ENCODE data around the gene MYO18A.
A peak's percentile ranks its signal among the peaks of the same experiment; 100 is the strongest.

The MYO18A gene

DNA sequence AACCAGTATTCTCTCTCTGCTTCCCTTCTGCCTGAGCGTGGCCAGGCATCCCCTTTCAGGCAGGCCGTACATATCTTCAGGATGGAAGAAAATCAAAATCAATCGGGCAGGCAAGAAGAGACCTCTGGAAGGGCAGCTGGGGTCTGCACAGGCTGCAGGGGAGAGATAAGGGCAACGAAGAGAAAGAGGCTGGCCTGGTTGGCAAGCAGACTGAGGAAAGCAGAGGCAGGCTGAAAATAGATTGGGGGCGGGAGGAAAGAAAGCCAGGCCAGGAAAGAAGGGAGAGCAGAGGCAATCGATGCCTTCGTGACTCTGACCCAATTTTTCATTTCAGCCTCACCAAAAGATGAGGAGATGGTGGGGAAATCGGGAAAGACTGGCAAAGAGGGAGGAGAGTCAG is 119.2 kb downstream of the MYO18A start:
- DNase-seq (ENCODE audit: low spot score) = no peak
- whole genome bisulfite sequencing, 2 donors (ENCODE audit: extremely low coverage in 2 of 2, insufficient read length in 2 of 2, insufficient replicate concordance in 1 of 2) = no CpG with 5 or more reads among the region's 8 CpGs
- H3K36me3 ChIP-seq (replicated peaks in 1 of 2; ENCODE audit: control insufficient read depth in 2 of 2, insufficient read depth in 2 of 2, low read length in 2 of 2) = no peaks in the 10 kb centered on the region

GRCh38 chr17:29060475-29060874 is 119.7 kb downstream of the MYO18A start:
- no CpG with 5 or more reads among the region's 6 CpGs for WGBS, 2 donors (ENCODE audit: extremely low coverage in 2 of 2, insufficient read length in 2 of 2, insufficient replicate concordance in 1 of 2)
- Histone ChIP-seq H3K27me3 (ENCODE audit: control insufficient read depth in 3 of 3, insufficient read depth in 3 of 3, low read depth in 1 of 3, low read length in 3 of 3) (no peaks in the 10 kb centered on the region), H3K14ac (ENCODE audit: low read length) (no peak overlapping the region), H3K9ac (ENCODE audit: low read depth, low read length, poor library complexity) (no peak overlapping the region), H3K4ac (ENCODE audit: low read length) (no peak overlapping the region), H3K4me2 (ENCODE audit: insufficient read depth, low read length, poor library complexity, severe bottlenecking) (no peak overlapping the region), H3K4me1 (ENCODE audit: control insufficient read depth in 2 of 2, insufficient read depth in 1 of 2, low read depth in 1 of 2, low read length in 2 of 2) (peaks cover 16 to 21% of the 10 kb centered on the region in 2 donors), H3K36me3 (replicated peaks in 1 of 2; ENCODE audit: control insufficient read depth in 2 of 2, insufficient read depth in 2 of 2, low read length in 2 of 2) (no peaks in the 10 kb centered on the region), H2BK120ac (ENCODE audit: low read depth, low read length) (no peak overlapping the region), H2AK5ac (ENCODE audit: low read depth, low read length) (peak overlapping the region; percentile 49), H2AFZ (ENCODE audit: low read length) (peak overlapping the region; percentile 67), H2BK15ac (ENCODE audit: low read length) (peak overlapping the region; percentile 1), H3K9me3 (replicated peaks in 1 of 2; ENCODE audit: control insufficient read depth in 2 of 2, insufficient read depth in 1 of 2, low read depth in 1 of 2, low read length in 2 of 2) (no peaks in the 10 kb centered on the region), H4K8ac (ENCODE audit: low read depth, low read length) (no peak overlapping the region), H3K27ac (replicated peaks; ENCODE audit: low read length) (peak overlapping the region; percentile 35), H3K18ac (ENCODE audit: low read length) (peak overlapping the region; percentile 82), H3K79me1 (ENCODE audit: low read depth, low read length) (no peaks in the 10 kb centered on the region), H2BK12ac (ENCODE audit: low read length) (no peak overlapping the region), H2BK5ac (ENCODE audit: low read length) (peak overlapping the region; percentile 10), H4K91ac (ENCODE audit: low read depth, low read length, poor library complexity) (no peak overlapping the region), H3K23ac (ENCODE audit: low read depth, low read length, poor library complexity) (no peak overlapping the region), H3K4me3 (ENCODE audit: low read length in 2 of 2) (no peak overlapping the region)
- no peak for DNase-seq (ENCODE audit: low spot score)

More for the DNA sequence above, 119.2 kb downstream of the MYO18A start:
- Histone ChIP-seq H4K91ac (ENCODE audit: low read depth, low read length, poor library complexity) (no peak overlapping the region), H3K23ac (ENCODE audit: low read depth, low read length, poor library complexity) (no peak overlapping the region), H2BK15ac (ENCODE audit: low read length) (peak overlapping the region; percentile 1), H3K4me1 (ENCODE audit: control insufficient read depth in 2 of 2, insufficient read depth in 1 of 2, low read depth in 1 of 2, low read length in 2 of 2) (peaks cover 16 to 21% of the 10 kb centered on the region in 2 donors), H2BK5ac (ENCODE audit: low read length) (no peak overlapping the region), H4K8ac (ENCODE audit: low read depth, low read length) (no peak overlapping the region), H3K14ac (ENCODE audit: low read length) (no peak overlapping the region), H2BK12ac (ENCODE audit: low read length) (no peak overlapping the region), H3K79me1 (ENCODE audit: low read depth, low read length) (no peaks in the 10 kb centered on the region), H2AK5ac (ENCODE audit: low read depth, low read length) (no peak overlapping the region), H2AFZ (ENCODE audit: low read length) (peak overlapping the region; percentile 67), H3K9ac (ENCODE audit: low read depth, low read length, poor library complexity) (no peak overlapping the region), H3K9me3 (replicated peaks in 1 of 2; ENCODE audit: control insufficient read depth in 2 of 2, insufficient read depth in 1 of 2, low read depth in 1 of 2, low read length in 2 of 2) (no peaks in the 10 kb centered on the region), H3K4me2 (ENCODE audit: insufficient read depth, low read length, poor library complexity, severe bottlenecking) (no peak overlapping the region), H2BK120ac (ENCODE audit: low read depth, low read length) (no peak overlapping the region), H3K4me3 (ENCODE audit: low read length in 2 of 2) (no peak overlapping the region), H3K27me3 (ENCODE audit: control insufficient read depth in 3 of 3, insufficient read depth in 3 of 3, low read depth in 1 of 3, low read length in 3 of 3) (no peaks in the 10 kb centered on the region), H3K27ac (replicated peaks; ENCODE audit: low read length) (no peak overlapping the region), H3K18ac (ENCODE audit: low read length) (no peak overlapping the region), H3K4ac (ENCODE audit: low read length) (no peak overlapping the region)

DNA sequence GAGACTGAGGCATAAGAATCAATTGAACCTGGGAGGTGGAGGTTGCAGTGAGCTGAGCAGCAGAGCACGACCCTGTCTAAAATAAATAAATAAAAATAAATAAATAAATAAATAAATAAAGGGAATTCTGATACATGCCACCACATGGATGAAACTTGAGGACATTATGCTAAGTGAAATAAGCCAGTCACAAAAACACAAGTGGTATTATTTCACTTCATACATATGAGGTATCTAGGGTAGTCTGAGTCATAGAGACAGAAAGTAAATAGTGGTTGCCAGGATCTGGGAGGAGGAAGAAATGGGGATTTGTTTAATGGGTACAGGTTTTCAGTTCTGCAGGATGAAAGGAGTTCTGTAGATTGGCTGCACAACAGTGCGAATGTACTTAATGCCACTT is 120.9 kb downstream of the MYO18A start:
- Histone ChIP-seq H3K27me3 (ENCODE audit: control insufficient read depth in 3 of 3, insufficient read depth in 3 of 3, low read depth in 1 of 3, low read length in 3 of 3) (no peaks in the 10 kb centered on the region), H3K14ac (ENCODE audit: low read length) (no peak overlapping the region), H2AK5ac (ENCODE audit: low read depth, low read length) (no peak overlapping the region), H3K9ac (ENCODE audit: low read depth, low read length, poor library complexity) (no peak overlapping the region), H4K8ac (ENCODE audit: low read depth, low read length) (no peak overlapping the region), H3K9me3 (replicated peaks in 1 of 2; ENCODE audit: control insufficient read depth in 2 of 2, insufficient read depth in 1 of 2, low read depth in 1 of 2, low read length in 2 of 2) (no peaks in the 10 kb centered on the region), H2BK15ac (ENCODE audit: low read length) (no peak overlapping the region), H2BK120ac (ENCODE audit: low read depth, low read length) (no peak overlapping the region), H4K91ac (ENCODE audit: low read depth, low read length, poor library complexity) (no peak overlapping the region), H3K23ac (ENCODE audit: low read depth, low read length, poor library complexity) (no peak overlapping the region), H2BK5ac (ENCODE audit: low read length) (no peak overlapping the region), H2AFZ (ENCODE audit: low read length) (no peak overlapping the region), H3K4me1 (ENCODE audit: control insufficient read depth in 2 of 2, insufficient read depth in 1 of 2, low read depth in 1 of 2, low read length in 2 of 2) (peaks cover 25 to 32% of the 10 kb centered on the region in 2 donors), H3K4ac (ENCODE audit: low read length) (no peak overlapping the region), H3K4me2 (ENCODE audit: insufficient read depth, low read length, poor library complexity, severe bottlenecking) (no peak overlapping the region), H3K4me3 (ENCODE audit: low read length in 2 of 2) (no peak overlapping the region), H3K36me3 (replicated peaks in 1 of 2; ENCODE audit: control insufficient read depth in 2 of 2, insufficient read depth in 2 of 2, low read length in 2 of 2) (no peaks in the 10 kb centered on the region), H3K79me1 (ENCODE audit: low read depth, low read length) (no peaks in the 10 kb centered on the region), H3K18ac (ENCODE audit: low read length) (no peak overlapping the region), H3K27ac (replicated peaks; ENCODE audit: low read length) (no peak overlapping the region), H2BK12ac (ENCODE audit: low read length) (no peak overlapping the region)
- WGBS, 2 donors (ENCODE audit: extremely low coverage in 2 of 2, insufficient read length in 2 of 2, insufficient replicate concordance in 1 of 2) = no CpG with 5 or more reads among the region's 2 CpGs
- DNase-seq (ENCODE audit: low spot score) = no peak

- H3K4ac ChIP-seq (ENCODE audit: low read length) = no peak overlapping the region
- peaks cover 25 to 32% of the 10 kb centered on the region in 2 donors for H3K4me1 ChIP-seq (ENCODE audit: control insufficient read depth in 2 of 2, insufficient read depth in 1 of 2, low read depth in 1 of 2, low read length in 2 of 2)
- no peak for DNase-seq (ENCODE audit: low spot score)
- H3K23ac ChIP-seq (ENCODE audit: low read depth, low read length, poor library complexity) = no peak overlapping the region
- no peak overlapping the region for H2BK120ac ChIP-seq (ENCODE audit: low read depth, low read length)
- no peak overlapping the region for H4K8ac ChIP-seq (ENCODE audit: low read depth, low read length)
- no CpG with 5 or more reads among the region's 3 CpGs for WGBS, 2 donors (ENCODE audit: extremely low coverage in 2 of 2, insufficient read length in 2 of 2, insufficient replicate concordance in 1 of 2)
- no peak overlapping the region for H3K4me2 ChIP-seq (ENCODE audit: insufficient read depth, low read length, poor library complexity, severe bottlenecking)
- H3K79me1 ChIP-seq (ENCODE audit: low read depth, low read length) = no peaks in the 10 kb centered on the region
- H2AK5ac ChIP-seq (ENCODE audit: low read depth, low read length) = no peak overlapping the region
- H3K18ac ChIP-seq (ENCODE audit: low read length) = no peak overlapping the region
- no peak overlapping the region for H3K27ac ChIP-seq (replicated peaks; ENCODE audit: low read length)
- no peak overlapping the region for H2AFZ ChIP-seq (ENCODE audit: low read length)
- no peak overlapping the region for H2BK15ac ChIP-seq (ENCODE audit: low read length)
- H4K91ac ChIP-seq (ENCODE audit: low read depth, low read length, poor library complexity) = no peak overlapping the region
- H2BK5ac ChIP-seq (ENCODE audit: low read length) = no peak overlapping the region
- H2BK12ac ChIP-seq (ENCODE audit: low read length) = no peak overlapping the region
- H3K9me3 ChIP-seq (replicated peaks in 1 of 2; ENCODE audit: control insufficient read depth in 2 of 2, insufficient read depth in 1 of 2, low read depth in 1 of 2, low read length in 2 of 2) = no peaks in the 10 kb centered on the region
- H3K27me3 ChIP-seq (ENCODE audit: control insufficient read depth in 3 of 3, insufficient read depth in 3 of 3, low read depth in 1 of 3, low read length in 3 of 3) = no peaks in the 10 kb centered on the region
- H3K9ac ChIP-seq (ENCODE audit: low read depth, low read length, poor library complexity) = no peak overlapping the region
- no peak overlapping the region for H3K4me3 ChIP-seq (ENCODE audit: low read length in 2 of 2)
- no peak overlapping the region for H3K14ac ChIP-seq (ENCODE audit: low read length)
- H3K36me3 ChIP-seq (replicated peaks in 1 of 2; ENCODE audit: control insufficient read depth in 2 of 2, insufficient read depth in 2 of 2, low read length in 2 of 2) = no peaks in the 10 kb centered on the region
Observed at GRCh38 chr17:29058391-29058790, 121.8 kb downstream of the MYO18A start.

Measured in neuronal stem cell (in vitro differentiated cells).